ENCODE measurements around the gene SNX12.
A peak's percentile ranks its signal among the peaks of the same experiment; 100 is the strongest.

Gene SNX12

DNA sequence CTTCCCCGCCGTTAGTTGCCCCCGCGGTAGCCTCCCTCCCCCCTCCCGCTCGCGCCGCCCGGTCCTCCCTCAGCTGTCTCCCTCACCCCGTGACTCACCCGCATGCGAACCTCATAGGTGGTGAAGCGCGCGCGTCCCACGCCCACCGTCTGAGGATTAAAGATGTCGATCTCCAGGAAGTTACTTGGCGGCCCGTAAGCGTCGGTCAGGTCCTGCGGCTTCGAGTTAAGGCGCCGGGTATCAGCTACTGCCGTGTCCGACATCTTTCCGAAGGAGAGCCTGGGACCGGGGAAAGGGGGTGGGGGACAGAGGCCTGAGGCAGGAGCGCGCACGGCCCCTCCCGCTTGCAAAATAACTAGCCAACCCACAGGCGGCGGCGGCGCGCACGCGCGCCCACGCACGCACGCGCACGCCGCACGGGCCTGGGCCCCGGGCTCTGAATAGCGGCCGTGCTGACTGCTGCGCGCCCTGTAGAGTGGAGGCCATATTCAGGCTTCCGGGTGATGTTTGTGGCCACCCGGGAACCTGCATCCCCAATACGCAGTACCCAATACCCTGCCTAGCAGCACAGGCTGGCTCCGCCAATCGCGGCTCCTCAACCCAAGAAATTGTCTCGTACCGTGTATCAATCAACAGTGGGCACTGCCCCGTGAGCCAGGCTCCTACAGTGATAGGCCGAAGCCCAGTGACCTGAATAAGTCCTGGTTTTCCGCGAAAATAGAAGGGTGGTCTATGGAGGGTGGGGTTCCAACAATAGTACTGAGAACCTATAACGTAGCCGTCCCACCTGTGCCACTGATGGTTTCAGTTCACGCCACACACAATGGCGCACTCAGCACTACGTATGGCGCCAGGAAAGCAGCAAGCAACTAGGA, at the start of gene SNX12:
Gene SNX12, minus strand, starts transcription at position 291 of the 875 bp plus-strand sequence. Its CDS starts 28 bp downstream, at position 263.
- peak; percentile 89 for DNase-seq

DNA sequence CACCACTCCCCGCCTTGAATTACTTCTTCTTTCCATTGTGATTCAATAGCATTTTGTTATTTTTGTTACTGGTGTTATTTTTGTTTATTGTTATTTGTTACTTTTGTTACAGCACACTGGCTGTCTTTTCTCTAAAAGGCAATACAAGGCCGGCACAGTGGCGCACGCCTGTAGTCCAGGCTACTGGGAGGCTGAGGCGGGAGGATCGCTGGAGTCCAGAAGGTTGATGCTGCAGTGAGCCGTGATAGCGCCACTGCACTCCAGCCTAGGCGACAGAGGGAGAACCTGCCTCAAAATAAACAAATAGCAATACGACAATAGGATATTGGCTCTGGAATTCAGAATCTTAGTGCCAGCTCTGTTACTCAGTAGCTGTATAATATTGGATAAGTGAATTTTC, 49.2 kb upstream of the SNX12 start:
- DNase-seq = no peak

DNA sequence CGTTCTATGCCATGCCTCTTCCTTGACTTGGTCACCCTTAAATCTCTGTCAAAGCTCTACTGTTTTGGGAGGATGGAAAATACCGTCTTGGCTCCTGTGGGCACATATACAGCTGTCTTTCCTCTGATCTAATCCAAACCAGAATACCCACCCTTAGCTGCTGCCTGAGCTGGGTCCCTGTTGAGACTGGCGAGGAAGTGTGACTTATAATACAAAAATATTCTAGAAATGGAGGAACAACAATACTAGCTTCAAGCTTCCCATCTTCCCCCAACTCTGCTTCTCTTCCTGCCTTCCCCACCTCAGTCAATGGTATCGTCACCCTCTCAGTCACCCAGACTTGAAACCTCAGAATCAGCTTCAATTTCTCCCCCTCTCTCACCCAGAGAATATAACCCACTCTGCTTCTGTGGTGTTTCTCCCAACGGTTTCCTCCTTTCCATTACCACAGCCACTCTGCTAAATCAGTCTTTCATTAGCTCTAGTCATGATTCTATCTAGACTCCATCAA, 43.8 kb upstream of the SNX12 start:
- no peak for DNase-seq

DNA sequence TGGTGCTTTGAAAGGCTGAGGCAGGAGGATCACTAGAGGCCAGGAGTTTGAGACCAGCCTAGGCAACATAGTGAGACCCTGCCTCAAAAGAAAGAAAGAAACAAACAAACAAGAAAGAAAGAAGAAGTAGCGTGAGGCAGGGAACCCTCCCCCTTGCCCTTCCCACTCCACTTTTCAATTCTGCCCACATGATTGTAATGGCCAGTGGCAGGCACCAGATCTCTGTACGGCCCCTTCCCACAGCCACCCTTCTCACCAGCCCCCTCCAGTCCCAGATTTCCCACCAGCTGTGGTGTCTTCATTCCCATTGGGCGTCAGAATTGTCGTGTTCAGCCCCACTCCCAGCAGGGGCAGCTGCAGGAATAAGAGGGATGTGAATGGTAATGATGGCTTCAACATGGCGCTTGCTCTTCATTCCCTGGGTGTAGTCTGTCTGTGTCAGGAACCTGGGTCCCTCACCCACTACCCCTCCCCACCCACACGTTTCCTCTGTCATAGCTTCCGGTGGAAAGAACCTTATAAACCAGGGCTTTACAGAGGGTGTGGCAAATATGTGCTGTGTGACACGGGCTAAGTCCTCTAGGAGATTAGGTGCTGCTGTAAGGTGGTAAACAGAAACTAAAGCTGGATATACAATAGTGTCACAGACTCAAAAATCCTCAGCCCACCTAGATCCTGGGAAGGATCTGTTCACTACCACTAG, 43.2 kb upstream of the SNX12 start, which contains the start of gene IL2RG:
Gene IL2RG, minus strand, starts transcription at position 437 of the 703 bp plus-strand sequence. Its CDS starts 38 bp downstream, at position 399.
- no peak for DNase-seq

DNA sequence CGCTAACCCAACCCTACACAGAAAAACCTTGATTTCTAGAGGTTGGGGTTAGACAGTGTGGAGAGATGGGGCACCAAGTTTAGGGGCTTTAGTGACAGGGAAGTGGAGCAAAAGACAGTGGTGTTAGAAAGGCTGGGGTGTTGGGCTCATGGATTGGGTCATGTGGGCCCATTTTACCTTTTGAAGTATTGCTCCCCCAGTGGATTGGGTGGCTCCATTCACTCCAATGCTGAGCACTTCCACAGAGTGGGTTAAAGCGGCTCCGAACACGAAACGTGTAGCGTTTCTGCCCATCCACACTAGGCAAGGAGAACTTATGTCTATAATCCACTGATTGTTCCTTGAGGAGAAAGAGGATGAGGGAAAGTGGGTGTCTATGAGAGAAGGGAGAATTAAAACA, 40.9 kb upstream of the SNX12 start:
- no peak for DNase-seq

DNA sequence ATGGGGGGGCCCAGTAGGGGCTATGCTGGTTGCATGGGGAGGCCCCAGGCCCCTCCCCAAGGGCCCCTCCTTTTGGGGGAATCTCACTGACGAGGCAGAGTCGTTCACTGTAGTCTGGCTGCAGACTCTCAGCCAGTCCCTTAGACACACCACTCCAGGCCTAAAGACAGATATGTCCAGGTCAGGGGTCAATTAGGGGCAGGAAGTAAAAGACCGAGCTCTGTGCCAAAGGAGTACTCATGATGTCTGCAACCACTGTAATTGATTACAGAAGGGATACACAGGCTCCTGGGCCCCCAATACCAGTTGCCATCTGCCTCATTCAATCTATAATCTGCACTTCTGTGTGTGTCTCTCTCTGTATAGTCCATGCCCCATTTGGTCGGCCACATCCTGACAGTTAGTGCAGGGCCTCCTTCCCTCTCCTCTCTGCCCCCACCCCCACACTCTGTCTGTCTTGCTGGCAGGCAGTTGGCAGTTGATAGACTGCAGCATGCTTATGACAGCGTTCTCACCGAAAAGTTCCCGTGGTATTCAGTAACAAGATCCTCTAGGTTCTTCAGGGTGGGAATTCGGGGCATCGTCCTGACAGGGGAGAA, 39.7 kb upstream of the SNX12 start:
- no peak for DNase-seq

DNA sequence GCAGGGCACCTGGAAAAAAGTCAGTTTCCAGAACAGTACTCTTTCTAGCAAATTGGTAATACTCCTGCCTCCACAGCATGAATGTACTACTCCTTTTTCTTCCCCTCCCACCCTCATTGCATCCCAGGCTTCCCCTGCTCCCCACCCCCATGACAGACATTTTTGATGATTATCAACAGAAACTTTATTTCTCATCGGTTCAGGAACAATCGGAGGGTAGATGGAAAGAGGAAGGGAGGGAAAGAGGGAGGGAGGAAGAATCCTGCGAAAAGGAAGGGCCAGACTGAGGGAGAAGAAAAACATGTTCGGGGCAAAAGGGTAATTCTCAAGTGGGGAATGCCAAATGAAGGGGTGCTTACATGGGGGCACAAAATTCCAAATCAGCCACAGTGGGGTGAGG, 39.1 kb upstream of the SNX12 start:
- no peak for DNase-seq

DNA sequence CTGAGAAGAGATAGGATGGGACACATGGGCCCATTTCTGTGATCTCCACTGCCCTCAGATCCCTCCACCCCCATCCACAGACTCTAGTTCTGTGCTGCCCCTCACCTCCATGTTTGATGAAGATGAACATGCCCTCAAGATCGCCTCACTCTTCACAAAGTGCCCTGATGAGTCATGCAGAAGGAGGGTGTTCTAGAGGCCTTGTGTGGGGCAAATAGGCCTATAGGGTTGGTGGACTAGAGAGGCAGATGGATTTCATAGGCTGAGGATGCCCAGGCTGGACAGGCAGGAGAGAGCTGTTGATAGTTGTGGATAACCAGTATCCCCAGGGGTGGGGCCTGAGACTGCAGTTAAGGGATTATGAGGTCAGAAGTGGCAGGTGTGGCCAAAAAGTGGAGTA, 38.3 kb upstream of the SNX12 start, which contains the start of gene CXorf65:
Gene CXorf65, minus strand, starts transcription at position 314 of the 400 bp plus-strand sequence. Its CDS starts 184 bp downstream, at position 130.
- no peak for DNase-seq

DNA sequence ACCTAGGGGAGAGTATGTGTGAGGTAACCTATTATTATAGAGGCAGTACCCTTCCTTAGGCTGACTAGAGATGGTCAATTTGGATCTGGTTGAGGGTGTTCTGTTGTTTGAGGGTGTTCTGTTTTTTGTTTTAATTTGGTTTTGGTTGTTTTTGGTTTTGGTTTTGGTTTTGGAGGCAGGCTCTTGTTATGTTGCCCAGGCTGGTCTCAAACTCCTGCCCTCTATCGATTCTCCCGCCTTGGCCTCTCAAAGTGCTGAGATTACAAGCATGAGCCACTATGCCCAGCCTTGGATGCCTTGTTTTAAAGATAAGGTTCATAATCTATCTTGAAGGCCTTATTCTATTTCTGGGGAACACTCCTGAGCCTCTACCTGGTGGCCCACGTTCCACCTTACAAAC, 37.5 kb upstream of the SNX12 start:
- no peak for DNase-seq

DNA sequence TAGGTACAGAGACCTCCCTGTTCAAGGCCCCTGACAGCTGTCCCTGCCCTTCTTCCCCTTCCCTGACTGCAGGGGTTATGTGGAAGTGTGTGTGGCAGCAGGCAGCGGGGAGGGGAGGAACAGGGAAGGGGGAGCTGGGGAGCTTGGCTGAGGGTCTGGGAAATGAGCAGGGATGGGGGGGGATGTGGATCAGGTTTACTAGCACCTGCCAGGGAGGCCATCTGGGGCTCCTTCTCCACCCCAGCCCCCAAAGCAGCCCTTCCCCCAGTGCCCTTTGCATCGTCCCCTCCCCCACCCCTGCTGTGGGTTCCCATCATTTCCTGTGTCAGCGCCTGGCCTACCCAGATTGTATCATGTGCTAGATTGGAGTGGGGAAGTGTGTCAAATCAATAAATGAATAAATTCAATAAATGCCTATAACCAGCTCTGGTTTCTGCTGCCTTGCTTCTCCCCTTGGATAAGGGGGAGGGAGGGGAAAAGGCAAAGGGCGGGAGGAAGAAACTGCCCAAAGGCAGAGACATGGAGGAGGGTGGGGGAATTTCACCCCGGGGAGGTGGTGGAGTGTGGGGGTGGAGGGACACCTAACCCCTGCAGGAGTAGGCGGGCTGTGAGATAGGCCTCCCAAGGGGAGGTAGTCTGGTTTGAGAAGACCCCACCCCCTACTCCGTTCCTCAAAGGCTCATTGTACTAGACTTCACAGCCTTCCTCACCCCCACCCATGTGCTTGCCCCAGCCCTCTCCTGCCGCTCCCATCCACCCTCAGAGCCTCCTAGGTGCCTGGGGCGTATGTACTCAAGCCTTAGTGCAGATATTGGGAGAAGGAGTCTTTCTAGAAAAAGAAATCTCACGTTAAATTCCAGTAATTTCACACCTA, 35.2 kb upstream of the SNX12 start:
- DNase-seq = no peak

DNA sequence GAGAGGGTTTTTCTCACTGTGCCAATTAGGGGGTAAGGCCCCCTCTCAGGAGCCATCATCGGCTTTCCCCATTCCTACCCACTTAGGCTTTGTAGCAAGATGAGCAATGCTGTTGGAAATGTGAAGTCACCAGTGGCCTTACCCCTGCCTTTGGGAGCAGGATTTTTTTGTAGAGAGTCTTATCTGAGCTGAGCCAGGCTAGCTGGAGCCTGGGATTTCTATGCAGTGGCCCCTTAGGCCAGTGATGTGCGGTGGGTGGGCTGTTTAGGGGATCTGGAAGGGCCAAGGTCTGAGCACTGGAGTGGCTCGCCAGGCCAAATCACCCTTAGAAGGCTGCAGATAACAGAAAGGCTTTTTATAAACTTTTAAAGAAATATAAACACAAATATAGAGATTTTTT, 34.2 kb upstream of the SNX12 start:
- no peak for DNase-seq

DNA sequence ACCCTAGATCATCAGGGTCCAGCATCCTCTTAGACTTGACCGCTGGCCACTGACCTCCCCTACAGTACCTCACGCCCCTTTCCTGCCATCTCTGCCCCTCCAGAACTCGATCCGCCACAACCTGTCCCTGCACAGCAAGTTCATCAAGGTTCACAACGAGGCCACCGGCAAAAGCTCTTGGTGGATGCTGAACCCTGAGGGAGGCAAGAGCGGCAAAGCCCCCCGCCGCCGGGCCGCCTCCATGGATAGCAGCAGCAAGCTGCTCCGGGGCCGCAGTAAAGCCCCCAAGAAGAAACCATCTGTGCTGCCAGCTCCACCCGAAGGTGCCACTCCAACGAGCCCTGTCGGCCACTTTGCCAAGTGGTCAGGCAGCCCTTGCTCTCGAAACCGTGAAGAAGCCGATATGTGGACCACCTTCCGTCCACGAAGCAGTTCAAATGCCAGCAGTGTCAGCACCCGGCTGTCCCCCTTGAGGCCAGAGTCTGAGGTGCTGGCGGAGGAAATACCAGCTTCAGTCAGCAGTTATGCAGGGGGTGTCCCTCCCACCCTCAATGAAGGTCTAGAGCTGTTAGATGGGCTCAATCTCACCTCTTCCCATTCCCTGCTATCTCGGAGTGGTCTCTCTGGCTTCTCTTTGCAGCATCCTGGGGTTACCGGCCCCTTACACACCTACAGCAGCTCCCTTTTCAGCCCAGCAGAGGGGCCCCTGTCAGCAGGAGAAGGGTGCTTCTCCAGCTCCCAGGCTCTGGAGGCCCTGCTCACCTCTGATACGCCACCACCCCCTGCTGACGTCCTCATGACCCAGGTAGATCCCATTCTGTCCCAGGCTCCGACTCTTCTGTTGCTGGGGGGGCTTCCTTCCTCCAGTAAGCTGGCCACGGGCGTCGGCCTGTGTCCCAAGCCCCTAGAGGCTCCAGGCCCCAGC, 32.7 kb upstream of the SNX12 start:
- DNase-seq = no peak

DNA sequence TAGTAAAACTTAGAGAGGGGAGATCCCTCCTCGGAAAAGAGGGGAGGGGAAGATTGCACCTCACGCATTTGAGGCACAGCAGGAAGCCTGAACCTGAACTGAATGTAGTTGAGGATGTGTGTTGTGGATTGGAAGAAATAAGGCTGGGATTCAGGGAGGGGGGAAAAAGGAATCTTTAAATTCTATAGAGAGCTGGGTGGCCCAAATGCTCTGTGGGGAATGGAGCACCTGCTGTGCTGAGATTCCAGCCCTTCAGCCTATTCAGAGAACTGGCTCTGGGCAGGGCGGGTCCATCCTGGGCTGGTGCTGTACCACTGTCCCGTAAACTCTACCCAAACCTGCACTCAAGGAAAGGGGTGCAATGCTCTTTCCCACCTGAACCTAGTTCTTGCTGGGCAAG, 31.6 kb upstream of the SNX12 start:
- DNase-seq = no peak

DNA sequence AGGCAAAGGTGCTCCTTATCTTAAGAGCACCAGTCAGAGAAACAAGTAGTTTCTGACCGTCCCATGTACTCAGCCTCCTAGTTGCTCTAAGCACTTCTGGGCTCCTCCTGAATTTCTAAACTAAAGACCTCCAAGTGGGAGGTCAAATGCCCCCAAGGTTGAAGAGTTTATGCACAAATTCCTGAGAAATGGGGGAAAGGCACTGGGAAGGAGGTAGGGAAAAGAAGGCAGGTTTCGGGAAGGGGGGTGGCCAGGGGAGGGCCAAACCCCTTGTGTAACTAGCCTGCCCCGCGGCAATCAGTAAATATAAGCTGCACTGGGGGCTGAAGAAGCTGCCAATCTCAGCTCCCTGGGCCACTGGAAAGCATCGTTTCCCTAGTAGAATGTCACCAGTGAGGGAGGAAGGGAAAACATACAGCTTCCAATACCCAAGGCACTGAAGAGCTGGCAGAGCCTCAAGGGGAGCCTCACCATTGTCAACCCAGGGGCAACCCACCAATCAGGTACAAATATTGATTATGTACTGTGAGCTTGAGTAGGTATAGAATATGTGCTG, 30.9 kb upstream of the SNX12 start:
- no peak for DNase-seq

DNA sequence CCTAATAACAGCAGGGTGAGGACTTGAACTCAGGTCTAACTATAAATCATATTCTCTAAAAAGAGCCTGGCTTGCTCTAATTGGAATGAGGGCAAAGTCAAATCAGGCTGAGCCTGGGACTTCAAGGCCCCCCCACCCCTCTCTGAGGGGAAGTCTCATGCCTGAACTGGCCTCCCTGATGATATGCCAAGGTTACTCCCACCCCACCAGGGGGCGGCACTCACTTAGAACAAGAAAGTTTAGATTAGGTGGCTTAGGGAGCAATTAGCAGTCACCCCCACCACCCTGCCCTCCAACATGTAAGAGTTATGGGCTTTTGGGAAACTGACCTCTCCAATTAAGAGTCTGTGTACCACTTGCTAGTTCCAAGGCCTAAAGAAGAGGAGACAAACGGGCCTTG, 30.2 kb upstream of the SNX12 start:
- DNase-seq = no peak

DNA sequence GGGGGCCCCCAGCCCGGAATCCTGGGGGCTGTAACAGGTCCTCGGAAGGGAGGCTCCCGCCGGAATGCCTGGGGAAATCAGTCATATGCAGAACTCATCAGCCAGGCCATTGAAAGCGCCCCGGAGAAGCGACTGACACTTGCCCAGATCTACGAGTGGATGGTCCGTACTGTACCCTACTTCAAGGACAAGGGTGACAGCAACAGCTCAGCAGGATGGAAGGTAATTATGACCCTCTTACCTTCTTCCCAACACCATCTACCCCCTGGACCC, 28.6 kb upstream of the SNX12 start:
- DNase-seq = no peak

DNA sequence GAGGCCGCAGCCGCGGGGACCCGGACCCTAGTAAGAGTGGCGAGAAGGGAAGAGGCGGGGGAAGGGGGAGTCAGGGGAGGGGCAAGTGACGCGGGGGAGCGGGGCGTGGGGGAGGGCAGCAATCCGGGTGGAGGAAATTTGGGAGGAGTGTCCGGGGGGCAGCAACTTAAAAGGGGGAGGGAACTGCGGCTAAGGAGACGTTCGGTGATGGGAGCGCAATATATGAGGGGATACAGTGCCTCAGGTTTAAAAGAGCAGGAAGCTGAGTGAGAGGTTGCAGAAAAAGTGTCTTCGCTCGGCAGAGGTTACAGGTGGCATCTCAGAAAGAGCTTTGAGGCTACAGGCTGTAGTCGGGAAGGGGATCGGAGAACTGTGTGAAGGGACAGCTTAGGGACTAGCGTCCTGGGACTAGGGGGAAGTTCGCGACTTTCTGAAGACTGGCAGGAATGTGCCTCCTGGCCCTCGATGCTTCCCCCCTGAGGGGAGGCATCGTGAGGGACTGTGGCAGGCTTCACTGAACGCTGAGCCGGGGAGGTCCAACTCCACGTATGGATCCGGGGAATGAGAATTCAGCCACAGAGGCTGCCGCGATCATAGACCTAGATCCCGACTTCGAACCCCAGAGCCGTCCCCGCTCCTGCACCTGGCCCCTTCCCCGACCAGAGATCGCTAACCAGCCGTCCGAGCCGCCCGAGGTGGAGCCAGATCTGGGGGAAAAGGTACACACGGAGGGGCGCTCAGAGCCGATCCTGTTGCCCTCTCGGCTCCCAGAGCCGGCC, 28.0 kb upstream of the SNX12 start:
- no peak for DNase-seq

DNA sequence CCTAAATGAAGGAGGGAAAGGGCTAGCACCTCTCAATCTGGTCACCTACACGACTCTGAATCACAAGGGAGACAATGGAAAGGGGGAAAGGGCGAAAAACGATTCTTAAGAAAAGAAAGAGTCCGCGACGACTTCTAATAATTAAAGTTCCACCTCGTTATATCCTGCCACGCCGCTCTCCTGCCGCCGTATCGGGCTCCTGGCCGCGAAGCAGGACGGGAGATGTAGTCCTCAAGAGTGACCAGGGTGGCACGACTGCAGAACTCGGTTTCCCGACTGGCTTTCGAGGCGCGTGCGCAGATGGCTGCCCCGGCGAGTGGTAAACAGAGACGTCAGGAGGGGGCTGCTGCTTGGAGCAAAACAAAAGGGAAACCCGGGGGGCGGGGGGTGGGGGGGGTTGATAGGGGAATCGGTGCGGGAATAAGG, 27.4 kb upstream of the SNX12 start, which contains the start of gene FOXO4:
Gene FOXO4, plus strand, starts transcription at position 297 of the 426 bp plus-strand sequence. CDS start 678 bp downstream, outside the sequence.
- peak; percentile 76 for DNase-seq

DNA sequence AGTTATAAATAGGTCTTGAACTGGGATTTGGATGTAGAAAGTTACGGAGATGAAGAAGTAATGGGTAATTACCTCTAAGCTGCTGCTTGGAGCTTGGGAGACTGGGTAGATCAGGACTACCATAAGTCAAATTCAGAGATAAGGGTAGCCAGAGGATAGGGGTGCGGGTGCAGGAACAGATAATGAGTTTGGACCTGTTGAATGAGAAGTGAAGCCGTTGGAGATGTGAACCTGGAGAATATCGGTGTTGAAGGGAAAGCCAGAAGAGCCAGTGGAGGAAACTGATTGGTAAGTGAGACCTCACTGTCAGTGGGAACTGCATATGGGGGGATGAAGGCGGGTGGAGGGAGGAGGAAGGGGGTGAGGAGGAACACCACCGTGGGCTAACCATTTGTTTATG, 26.9 kb upstream of the SNX12 start:
- no peak for DNase-seq

DNA sequence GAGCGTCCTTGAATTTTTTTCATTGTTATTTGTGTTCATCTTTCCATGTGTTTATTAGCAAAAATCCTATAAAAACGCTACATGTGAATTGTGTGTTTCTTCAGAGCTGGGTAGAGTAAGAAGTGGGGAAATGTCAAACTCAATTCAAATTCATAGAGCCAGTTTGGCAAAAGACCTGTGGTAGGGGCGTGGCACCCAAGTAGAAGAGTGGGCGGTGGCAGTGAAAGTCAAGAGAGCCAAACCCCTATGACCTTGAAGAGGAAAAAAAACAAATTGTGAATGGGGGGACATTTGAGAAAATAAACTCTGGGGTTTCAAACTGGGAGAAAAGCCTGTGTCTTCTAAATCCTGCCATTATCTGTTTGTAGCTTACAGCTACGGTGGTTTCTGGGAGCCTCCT, 23.1 kb upstream of the SNX12 start:
- no peak for DNase-seq
